ENCODE results near the gene FOXP1. TPM values are rescaled to one million over a fixed set of nuclear protein-coding genes. Genes with fewer than 3 reads are reported as not detected.

The FOXP1 gene
- total and polyA plus RNA-seq, 2 of the 13 experiments (the other 11 are each of a cell fraction or from before 2014, with no cell fraction given) = 40.4 to 59.0 TPM

- TF ChIP-seq, protein P1, sequence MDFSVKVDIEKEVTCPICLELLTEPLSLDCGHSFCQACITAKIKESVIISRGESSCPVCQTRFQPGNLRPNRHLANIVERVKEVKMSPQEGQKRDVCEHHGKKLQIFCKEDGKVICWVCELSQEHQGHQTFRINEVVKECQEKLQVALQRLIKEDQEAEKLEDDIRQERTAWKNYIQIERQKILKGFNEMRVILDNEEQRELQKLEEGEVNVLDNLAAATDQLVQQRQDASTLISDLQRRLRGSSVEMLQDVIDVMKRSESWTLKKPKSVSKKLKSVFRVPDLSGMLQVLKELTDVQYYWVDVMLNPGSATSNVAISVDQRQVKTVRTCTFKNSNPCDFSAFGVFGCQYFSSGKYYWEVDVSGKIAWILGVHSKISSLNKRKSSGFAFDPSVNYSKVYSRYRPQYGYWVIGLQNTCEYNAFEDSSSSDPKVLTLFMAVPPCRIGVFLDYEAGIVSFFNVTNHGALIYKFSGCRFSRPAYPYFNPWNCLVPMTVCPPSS (IDR thresholded peaks at IDR 0.05) = no peak
- TF ChIP-seq TEAD3 (CRISPR knock-in tag; optimal IDR thresholded peaks at IDR 0.05; ENCODE audit: borderline replicate concordance) (peak; percentile 53), SYNCRIP (IDR thresholded peaks at IDR 0.05; ENCODE audit: insufficient read depth, low read depth, low read length) (no peak), SMAD1 (CRISPR knock-in tag; IDR thresholded peaks at IDR 0.05; ENCODE audit: borderline replicate concordance, low read depth) (no peak), BHLHE40 (IDR thresholded peaks at IDR 0.05; ENCODE audit: low read length) (no peak), HOXA5 (CRISPR knock-in tag; IDR thresholded peaks at IDR 0.05) (no peak), HDAC2 (CRISPR knock-in tag; IDR thresholded peaks at IDR 0.05) (peak; percentile 75), GFI1 (CRISPR knock-in tag; IDR thresholded peaks at IDR 0.05; ENCODE audit: borderline replicate concordance) (peak; percentile 88), ZNF331 (CRISPR knock-in tag; IDR thresholded peaks at IDR 0.05) (no peak), POGZ (CRISPR knock-in tag; IDR thresholded peaks at IDR 0.05) (no peak), CEBPG (CRISPR knock-in tag; IDR thresholded peaks at IDR 0.05) (peak; percentile 64), MATR3 (CRISPR knock-in tag; IDR thresholded peaks at IDR 0.05) (no peak), ZNF350 (CRISPR knock-in tag; IDR thresholded peaks at IDR 0.05; ENCODE audit: borderline replicate concordance, low read depth) (no peak), THAP11 (CRISPR knock-in tag; IDR thresholded peaks at IDR 0.05) (peak; percentile 37; the same call in 1 of the 2 replicates), POLR2G (IDR thresholded peaks at IDR 0.05; ENCODE audit: low read depth, low read length) (no peak), ZFY (CRISPR knock-in tag; IDR thresholded peaks at IDR 0.05) (no peak), BCLAF1 (IDR thresholded peaks at IDR 0.05) (no peak), ZKSCAN8 (CRISPR knock-in tag; IDR thresholded peaks at IDR 0.05; ENCODE audit: borderline replicate concordance) (0 out of 2 replicates have a peak, but pooled peaks have one; percentile 23), ZNF431 (CRISPR knock-in tag; IDR thresholded peaks at IDR 0.05; ENCODE audit: borderline replicate concordance, low read depth) (no peak), ZKSCAN5 (CRISPR knock-in tag; IDR thresholded peaks at IDR 0.05) (no peak), EZH2 (conservative IDR thresholded peaks at IDR 0.05; ENCODE audit: low read depth, low read length) (no peak), ZNF44 (CRISPR knock-in tag; IDR thresholded peaks at IDR 0.05) (no peak), HNRNPH1 (optimal IDR thresholded peaks at IDR 0.05; ENCODE audit: low read depth, low read length) (no peak), HES4 (CRISPR knock-in tag; IDR thresholded peaks at IDR 0.05; ENCODE audit: borderline replicate concordance) (no peak), SIN3B (IDR thresholded peaks at IDR 0.05; ENCODE audit: low read length) (no peak), HIVEP1 (CRISPR knock-in tag; IDR thresholded peaks at IDR 0.05) (no peak), ZNF781 (CRISPR knock-in tag; IDR thresholded peaks at IDR 0.05; ENCODE audit: borderline replicate concordance, not compliant biosample characterization) (no peak)
- TF ChIP-seq, protein P2, sequence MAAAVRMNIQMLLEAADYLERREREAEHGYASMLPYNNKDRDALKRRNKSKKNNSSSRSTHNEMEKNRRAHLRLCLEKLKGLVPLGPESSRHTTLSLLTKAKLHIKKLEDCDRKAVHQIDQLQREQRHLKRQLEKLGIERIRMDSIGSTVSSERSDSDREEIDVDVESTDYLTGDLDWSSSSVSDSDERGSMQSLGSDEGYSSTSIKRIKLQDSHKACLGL (CRISPR knock-in tag; IDR thresholded peaks at IDR 0.05) = no peak
- TF ChIP-seq, protein P3, sequence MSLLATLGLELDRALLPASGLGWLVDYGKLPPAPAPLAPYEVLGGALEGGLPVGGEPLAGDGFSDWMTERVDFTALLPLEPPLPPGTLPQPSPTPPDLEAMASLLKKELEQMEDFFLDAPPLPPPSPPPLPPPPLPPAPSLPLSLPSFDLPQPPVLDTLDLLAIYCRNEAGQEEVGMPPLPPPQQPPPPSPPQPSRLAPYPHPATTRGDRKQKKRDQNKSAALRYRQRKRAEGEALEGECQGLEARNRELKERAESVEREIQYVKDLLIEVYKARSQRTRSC (CRISPR knock-in tag; IDR thresholded peaks at IDR 0.05; ENCODE audit: low read depth) = no peak
These were observed 523.0 kb downstream of the FOXP1 start (continued) for GRCh38 chr3:71060536-71060935.
